Omental fat pad (tissue), 4 donors: ENCODE results near the gene CYBC1. TPM values are rescaled to one million over a fixed set of nuclear protein-coding genes. Genes with fewer than 3 reads are reported as not detected.

Experiments used
- ATAC-seq: fragments of 150-250 bp; one replicate; pipeline ENCODE4 v1.9.1; 2016; ENCODE audit warnings: mild to moderate bottlenecking, moderate library complexity; ENCODE audit not compliant: low FRiP score
- DNase-seq: peaks from one replicate; pipeline ENCODE4 v3.0.0-alpha.2; 2019; ENCODE audit warnings: low spot score
- small RNA-seq: library from RNA; depleted of rRNA; stranded (forward); fragments of <200 nt; gene quantifications from one replicate; pipeline ENCODE3, GENCODE V24; 2016
- total RNA-seq, 4 donors: library from RNA; depleted of rRNA; stranded (reverse); fragments of >200 nt; gene quantifications; one replicate each; pipeline ENCODE4 v1.1.0, GENCODE V29; 2016
- TF ChIP-seq, protein P1 (sequence below), 3 donors: fragments of 450-650 bp; IDR thresholded peaks; one replicate each; pipeline ENCODE4 v1.5.1; 2016 to 2017; ENCODE audit warnings: antibody characterized with exemption in 3 of 3, mild to moderate bottlenecking in 3 of 3, moderate library complexity in 2 of 3

CYBC1 gene
- total RNA-seq, 4 donors from 2014 or later: 43.8 to 74.6 (median 68.4) TPM

DNA sequence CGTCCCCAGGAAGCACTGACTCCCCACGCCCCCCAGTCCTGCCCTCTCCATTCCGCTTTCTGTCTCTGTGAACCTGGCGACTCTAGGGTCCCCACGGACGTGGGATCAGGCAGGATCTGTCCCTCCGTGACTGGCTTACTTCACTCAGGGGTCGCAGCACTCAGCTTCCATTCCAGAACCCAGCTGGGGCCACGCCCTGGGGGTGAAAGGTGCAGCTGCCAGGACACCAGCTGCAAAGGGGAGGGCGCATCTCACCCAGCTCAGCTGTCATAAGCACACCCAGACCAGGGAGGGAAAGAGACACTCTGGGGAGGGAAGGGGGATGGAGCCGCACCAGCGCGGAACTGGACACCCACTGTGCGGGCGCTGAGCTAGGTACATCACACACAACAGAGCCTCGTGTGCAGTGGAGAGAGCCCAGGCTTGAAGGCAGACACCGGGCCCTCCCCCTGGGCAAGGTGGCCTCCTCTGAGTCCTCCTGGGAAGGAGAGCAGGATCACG is 50.9 kb downstream of the CYBC1 start:
- TF ChIP-seq, protein P1, sequence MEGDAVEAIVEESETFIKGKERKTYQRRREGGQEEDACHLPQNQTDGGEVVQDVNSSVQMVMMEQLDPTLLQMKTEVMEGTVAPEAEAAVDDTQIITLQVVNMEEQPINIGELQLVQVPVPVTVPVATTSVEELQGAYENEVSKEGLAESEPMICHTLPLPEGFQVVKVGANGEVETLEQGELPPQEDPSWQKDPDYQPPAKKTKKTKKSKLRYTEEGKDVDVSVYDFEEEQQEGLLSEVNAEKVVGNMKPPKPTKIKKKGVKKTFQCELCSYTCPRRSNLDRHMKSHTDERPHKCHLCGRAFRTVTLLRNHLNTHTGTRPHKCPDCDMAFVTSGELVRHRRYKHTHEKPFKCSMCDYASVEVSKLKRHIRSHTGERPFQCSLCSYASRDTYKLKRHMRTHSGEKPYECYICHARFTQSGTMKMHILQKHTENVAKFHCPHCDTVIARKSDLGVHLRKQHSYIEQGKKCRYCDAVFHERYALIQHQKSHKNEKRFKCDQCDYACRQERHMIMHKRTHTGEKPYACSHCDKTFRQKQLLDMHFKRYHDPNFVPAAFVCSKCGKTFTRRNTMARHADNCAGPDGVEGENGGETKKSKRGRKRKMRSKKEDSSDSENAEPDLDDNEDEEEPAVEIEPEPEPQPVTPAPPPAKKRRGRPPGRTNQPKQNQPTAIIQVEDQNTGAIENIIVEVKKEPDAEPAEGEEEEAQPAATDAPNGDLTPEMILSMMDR (IDR thresholded peaks at IDR 0.05): no peak
- ATAC-seq (no peak), DNase-seq (no peak)

DNA sequence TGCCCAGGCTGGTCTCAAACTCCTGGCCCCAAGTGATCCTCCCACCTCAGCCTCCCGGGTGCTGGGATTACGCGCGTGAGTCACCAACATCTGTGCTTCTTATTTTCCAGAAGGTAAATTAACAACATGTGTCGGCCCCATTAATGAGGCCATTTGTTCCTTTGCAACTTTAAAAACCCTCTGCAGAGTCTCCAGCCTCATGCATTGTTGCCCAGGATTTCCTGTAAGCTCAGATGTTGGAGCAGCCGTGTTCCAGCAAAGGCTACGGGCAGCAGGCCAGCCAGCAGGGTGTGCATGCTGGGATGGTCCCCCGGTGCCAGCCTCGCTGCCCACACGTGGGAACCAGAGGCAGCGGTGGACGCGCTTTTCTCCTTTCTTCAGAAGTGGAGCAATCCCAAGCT is 51.5 kb downstream of the CYBC1 start:
- TF ChIP-seq, protein P1 (IDR thresholded peaks at IDR 0.05): no peak
- peak; percentile 29 for ATAC-seq
- no peak for DNase-seq

DNA sequence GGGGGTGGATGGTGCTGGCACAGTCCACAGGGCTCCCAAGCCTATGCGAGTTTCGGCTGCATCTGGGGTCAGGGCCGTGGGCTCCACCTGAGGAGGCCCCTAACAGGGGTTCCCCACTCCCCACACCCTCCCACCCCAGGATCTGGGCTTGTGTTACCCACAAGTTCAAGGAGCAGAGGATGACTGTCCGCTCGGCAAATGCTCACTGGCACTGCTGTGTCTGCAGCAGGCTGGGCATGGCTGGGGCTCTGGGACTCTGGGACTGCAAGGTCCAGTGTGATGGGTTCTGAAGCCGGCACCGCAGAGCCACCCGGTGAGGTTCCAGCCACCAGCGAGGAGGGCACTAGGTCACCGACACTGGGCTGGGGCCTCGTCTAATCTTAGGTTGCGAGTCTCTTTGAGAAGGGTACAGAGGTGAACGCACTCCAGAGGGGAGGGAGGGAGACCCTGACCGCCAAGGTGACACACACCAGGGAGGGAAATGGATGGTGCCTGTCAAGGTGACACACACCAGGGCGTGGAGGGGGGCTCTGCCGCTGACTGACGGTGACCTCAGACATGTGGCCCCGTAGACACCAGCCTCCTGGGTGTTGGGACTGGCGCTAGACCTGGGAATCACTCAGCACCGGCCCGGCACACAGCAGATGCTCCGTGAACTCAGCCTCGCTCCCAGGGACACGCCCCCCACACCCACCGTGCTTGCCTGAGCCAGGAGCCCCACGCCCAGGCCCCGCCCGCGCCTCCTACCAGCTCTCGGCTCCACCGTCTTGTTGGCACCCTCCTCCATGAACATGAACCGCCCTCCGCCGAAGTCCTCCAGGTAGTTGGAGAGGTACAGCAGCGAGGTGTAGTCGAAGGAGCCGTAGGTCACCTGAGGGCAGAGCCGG is 52.9 kb downstream of the CYBC1 start:
- DNase-seq (no peak), ATAC-seq (no peak)
- TF ChIP-seq, protein P1 (IDR thresholded peaks at IDR 0.05): no peak

DNA sequence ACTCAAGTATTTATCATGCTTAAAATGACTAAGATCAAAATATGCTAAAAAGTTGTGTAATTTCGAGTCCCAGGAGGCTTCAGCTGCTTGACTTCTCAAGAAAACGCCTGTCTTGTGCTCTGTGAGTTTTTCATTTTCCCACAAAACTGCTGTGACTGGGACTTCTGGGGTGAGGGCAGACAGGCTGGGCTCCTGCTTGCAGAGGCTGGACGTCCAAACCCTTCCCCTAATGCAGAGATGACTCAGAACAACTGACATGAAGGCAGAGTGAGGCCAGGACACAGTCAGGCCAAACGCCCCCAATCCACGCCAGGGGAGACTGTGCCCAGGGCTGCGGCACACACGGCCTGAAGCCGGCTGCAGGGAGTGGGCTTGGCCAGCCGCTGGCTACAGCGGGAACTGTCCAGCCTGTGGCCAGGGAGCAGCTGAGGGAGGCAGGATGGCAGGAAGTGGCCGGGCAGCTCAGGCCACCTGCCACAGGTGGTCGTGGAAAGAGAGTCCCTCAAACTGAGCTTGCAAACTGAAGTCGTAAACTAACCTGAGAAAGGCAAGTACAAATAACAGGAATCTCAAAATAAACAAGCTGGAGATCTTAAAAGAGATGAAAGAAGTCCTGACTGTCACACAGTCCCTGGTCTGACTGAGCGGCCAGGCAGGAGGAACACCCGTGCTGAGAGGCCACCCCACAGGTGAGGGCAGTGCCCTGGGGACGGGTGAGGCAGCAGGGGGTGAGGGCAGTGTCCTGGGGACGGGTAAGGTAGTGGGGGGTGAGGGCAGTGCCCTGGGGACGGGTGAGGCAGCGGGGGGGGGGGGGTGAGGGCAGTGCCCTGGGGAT is 53.7 kb downstream of the CYBC1 start:
- no peak for DNase-seq
- TF ChIP-seq, protein P1 (IDR thresholded peaks at IDR 0.05): no peak
- no peak for ATAC-seq

DNA sequence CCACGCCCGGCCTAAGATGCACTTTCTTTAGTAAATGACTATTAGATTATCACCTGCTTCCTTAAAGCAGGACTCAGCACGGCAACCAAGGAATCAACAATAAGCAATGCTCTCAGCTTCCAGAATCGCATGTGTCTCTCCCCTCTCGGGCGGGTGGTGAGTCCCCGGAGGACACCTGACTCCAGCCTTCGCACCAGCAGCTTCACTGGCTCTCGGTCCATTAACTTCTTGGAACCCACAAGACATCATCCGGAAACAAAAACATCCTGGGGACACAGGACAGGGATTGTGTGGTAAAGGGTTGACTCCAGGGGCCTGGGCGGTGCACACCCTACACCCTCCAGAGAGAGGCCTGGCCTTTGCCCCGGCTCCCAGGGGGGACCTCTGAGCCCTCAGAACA is 56.3 kb downstream of the CYBC1 start:
- TF ChIP-seq, protein P1 (IDR thresholded peaks at IDR 0.05): no peak
- DNase-seq (no peak), ATAC-seq (no peak)

DNA sequence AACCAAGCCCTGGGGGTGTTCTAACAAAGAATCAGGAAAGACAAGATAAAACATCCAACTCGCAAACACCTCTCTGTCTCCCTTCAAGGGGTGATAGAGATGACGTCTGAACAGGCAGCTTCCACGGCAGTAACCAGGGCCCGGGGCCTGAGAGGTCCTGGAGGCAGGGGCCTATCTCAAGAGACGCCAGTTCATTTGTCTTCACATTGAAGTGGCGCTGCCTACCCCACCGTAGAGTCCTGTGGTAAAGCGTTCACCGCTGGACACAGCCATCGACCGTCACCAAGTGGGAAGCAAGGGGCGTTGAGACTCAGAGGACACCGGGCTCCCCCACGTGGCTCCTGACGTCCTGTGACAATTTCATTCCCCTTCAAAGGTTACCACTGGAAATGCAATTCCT is 57.6 kb downstream of the CYBC1 start:
- no peak for ATAC-seq
- TF ChIP-seq, protein P1 (IDR thresholded peaks at IDR 0.05): no peak
- DNase-seq: no peak

Small RNA genes within 50 kb of the gene (small RNA-seq; reads per million reads assigned to genes)
- gene RF00019: not detected

Other genes with a start within 250 kb of the CYBC1 start
- 10 to 100 TPM; 14.8 to 32.0 (median 21.9) TPM for gene CCDC57, start 237.9 kb downstream of the CYBC1 start, total RNA-seq
- gene SLC16A3, start 221.7 kb downstream of the CYBC1 start, total RNA-seq: 10 to 100 TPM; 25.1 to 68.0 (median 27.5) TPM
- 100 to 1,000 TPM in 2 of 4 donors, 10 to 100 TPM in 2; 54.7 to 117 (median 98.4) TPM for gene CSNK1D, start 177.1 kb downstream of the CYBC1 start, total RNA-seq
- 1 to 10 TPM; 1.6 to 8.4 (median 4.2) TPM for gene CD7, start 133.1 kb downstream of the CYBC1 start, total RNA-seq
- gene SECTM1, start 117.0 kb downstream of the CYBC1 start, total RNA-seq: 10 to 100 TPM; 19.8 to 35.5 (median 30.7) TPM
- not detected for gene TEX19, start 91.5 kb downstream of the CYBC1 start, total RNA-seq
- not detected for gene UTS2R, start 79.0 kb downstream of the CYBC1 start, total RNA-seq
- gene HEXD, start 32.4 kb downstream of the CYBC1 start, total RNA-seq: 10 to 100 TPM; 29.1 to 66.4 (median 47.3) TPM
- 10 to 100 TPM; 22.9 to 31.6 (median 28.6) TPM for gene OGFOD3, start 32.2 kb downstream of the CYBC1 start, total RNA-seq
- gene NARF, start 8.0 kb upstream of the CYBC1 start, total RNA-seq: 10 to 100 TPM; 31.8 to 48.7 (median 35.7) TPM
- gene FOXK2, start 69.0 kb upstream of the CYBC1 start, total RNA-seq: 10 to 100 TPM; 35.8 to 61.0 (median 38.4) TPM
- gene WDR45B, start 197.7 kb upstream of the CYBC1 start, total RNA-seq: 100 to 1,000 TPM in 1 of 4 donors, 10 to 100 TPM in 3; 63.0 to 139 (median 86.0) TPM
- gene RAB40B, start 247.9 kb upstream of the CYBC1 start, total RNA-seq: 10 to 100 TPM in 1 of 4 donors, 1 to 10 TPM in 3; 8.0 to 12.3 (median 9.6) TPM